ENCODE data around the gene JSRP1. TPM values are rescaled to one million over a fixed set of nuclear protein-coding genes. Genes with fewer than 3 reads are reported as not detected.

Gene JSRP1
- total and polyA plus RNA-seq, 2 donors from 2014 or later, result 0.37 to 5.0 TPM

DNA sequence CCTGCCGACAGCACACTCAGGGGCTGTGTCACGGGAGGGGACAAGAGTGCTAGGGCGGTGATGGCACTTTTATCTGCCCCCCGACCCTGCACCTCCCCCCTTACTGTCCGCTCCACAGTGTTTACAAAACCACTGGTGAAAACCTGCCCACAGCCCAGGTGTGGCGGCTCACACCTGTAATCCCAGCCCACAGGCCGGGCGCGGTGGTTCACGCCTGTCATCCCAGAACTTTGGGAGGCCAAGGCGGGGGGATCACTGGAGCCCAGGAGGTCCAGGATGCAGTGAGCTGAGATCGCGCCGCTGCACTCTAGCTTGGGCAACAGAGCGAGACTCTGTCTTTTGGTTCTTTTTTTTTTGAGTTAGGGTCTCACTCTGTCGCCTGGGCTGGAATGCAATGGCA, 39.9 kb upstream of the JSRP1 start:
- Histone ChIP-seq H3K36me3 (ENCODE audit: control insufficient read depth in 2 of 3, insufficient read depth in 3 of 3, low read length in 3 of 3) (no peaks in the 10 kb centered on the region), H3K4me1 (ENCODE audit: control insufficient read depth in 2 of 3, insufficient read depth in 2 of 3, low read depth in 1 of 3, low read length in 3 of 3) (peaks cover 0 to 4% (median 0%) of the 10 kb centered on the region in 3 donors), H3K27me3 (ENCODE audit: control insufficient read depth, insufficient read depth, low read length) (peaks cover 16% of the 10 kb centered on the region), H3K4me3 (ENCODE audit: low read length in 3 of 3) (no peak overlapping the region), H3K9ac (ENCODE audit: low read length in 3 of 3) (no peak overlapping the region), H3K27ac (ENCODE audit: low read depth in 2 of 2, low read length in 2 of 2) (no peak overlapping the region), H3K9me3 (ENCODE audit: control insufficient read depth in 2 of 3, insufficient read depth in 1 of 3, low read length in 3 of 3) (no peaks in the 10 kb centered on the region)
- no peak for TF ChIP-seq CTCF (IDR thresholded peaks at IDR 0.05; ENCODE audit: borderline replicate concordance, extremely low read depth, insufficient read depth)
- FAIRE-seq, result no peak
- intact Hi-C loops (cut with DNase I), result no loop called here
- DNase-seq, result no peak

DNA sequence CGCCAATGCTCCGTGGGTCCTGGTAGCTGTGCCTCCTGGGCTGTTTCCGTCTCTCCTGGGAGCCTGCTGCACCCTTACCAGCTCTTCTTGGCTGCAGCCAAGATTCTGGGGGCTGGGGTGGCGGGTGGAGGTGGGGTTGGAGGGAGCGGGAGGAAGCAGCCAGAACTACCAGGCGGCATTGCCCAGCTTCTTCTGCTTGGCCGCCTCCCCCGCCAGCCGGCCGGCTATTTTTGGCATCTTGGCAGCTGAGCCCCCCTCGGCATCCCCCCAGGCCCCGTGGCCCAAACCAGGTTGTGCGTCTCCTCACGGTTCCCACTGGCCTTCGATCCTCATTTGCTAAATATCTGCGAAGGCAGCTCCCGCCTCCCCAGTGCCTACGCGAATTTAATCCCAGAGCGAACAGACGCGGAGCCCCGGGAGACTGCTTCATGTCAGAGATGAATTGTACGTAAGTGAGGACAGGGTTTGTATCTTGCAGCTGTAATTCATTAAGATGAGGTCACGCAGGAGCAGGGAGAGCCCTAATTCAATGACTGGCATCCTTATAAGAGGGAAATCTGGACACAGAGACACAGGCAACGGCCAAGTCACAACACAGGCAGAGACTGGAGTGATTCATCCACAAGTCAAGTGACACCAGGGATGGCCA, 38.6 kb upstream of the JSRP1 start:
- Histone ChIP-seq H3K4me3 (ENCODE audit: low read length in 3 of 3) (no peak overlapping the region), H3K36me3 (ENCODE audit: control insufficient read depth in 2 of 3, insufficient read depth in 3 of 3, low read length in 3 of 3) (no peaks in the 10 kb centered on the region), H3K9me3 (ENCODE audit: control insufficient read depth in 2 of 3, insufficient read depth in 1 of 3, low read length in 3 of 3) (no peaks in the 10 kb centered on the region), H3K9ac (ENCODE audit: low read length in 3 of 3) (no peak overlapping the region), H3K4me1 (ENCODE audit: control insufficient read depth in 2 of 3, insufficient read depth in 2 of 3, low read depth in 1 of 3, low read length in 3 of 3) (peaks cover 0 to 15% (median 0%) of the 10 kb centered on the region in 3 donors), H3K27ac (ENCODE audit: low read depth in 2 of 2, low read length in 2 of 2) (no peak overlapping the region), H3K27me3 (ENCODE audit: control insufficient read depth, insufficient read depth, low read length) (peaks cover 18% of the 10 kb centered on the region)
- FAIRE-seq (no peak), DNase-seq (peak in 2 of 5 donors; percentile 50 to 56)
- intact Hi-C loops (cut with DNase I), result no loop called here
- no peak for TF ChIP-seq CTCF (IDR thresholded peaks at IDR 0.05; ENCODE audit: borderline replicate concordance, extremely low read depth, insufficient read depth)

DNA sequence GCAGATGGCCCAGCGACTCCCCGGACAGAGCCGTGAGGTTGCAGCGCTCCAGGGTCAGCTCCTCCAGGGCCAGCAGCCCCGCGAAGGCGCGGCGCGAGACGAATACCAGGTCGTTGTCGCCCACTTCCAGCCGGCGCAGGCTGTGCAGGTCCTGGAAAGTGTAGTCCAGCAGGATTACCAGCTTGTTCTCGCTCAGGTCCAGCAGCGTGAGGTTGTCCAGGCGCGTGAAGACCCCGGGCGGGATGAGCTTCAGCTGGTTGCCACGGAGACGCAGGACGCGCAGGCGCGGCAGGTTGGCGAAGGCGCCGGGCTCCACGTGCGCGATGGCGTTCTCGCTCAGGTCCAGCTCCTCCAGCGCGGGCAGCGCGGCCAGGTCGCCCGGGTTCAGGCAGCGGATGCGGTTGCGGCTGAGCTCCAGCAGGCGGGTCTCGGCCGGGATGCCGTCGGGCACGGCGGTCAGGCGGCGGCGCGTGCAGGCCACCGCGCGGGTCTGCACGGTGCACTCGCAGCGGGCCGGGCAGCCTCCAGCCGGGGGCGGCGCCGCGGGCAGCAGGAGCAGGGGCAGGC, 35.1 kb upstream of the JSRP1 start:
- no peak for TF ChIP-seq CTCF (IDR thresholded peaks at IDR 0.05; ENCODE audit: borderline replicate concordance, extremely low read depth, insufficient read depth)
- intact Hi-C loops (cut with DNase I), result no loop called here
- Histone ChIP-seq H3K9ac (ENCODE audit: low read length in 3 of 3) (no peak overlapping the region), H3K36me3 (ENCODE audit: control insufficient read depth in 2 of 3, insufficient read depth in 3 of 3, low read length in 3 of 3) (no peaks in the 10 kb centered on the region), H3K4me3 (ENCODE audit: low read length in 3 of 3) (no peak overlapping the region), H3K9me3 (ENCODE audit: control insufficient read depth in 2 of 3, insufficient read depth in 1 of 3, low read length in 3 of 3) (no peaks in the 10 kb centered on the region), H3K27ac (ENCODE audit: low read depth in 2 of 2, low read length in 2 of 2) (no peak overlapping the region), H3K27me3 (ENCODE audit: control insufficient read depth, insufficient read depth, low read length) (peaks cover 28% of the 10 kb centered on the region), H3K4me1 (ENCODE audit: control insufficient read depth in 2 of 3, insufficient read depth in 2 of 3, low read depth in 1 of 3, low read length in 3 of 3) (peaks cover 0 to 15% (median 0%) of the 10 kb centered on the region in 3 donors)
- peak in 3 of 5 donors; percentile 68 to 77 (median 70) for DNase-seq
- FAIRE-seq, result no peak

Data from kidney (tissue), 14 donors.